Neural cell (in vitro differentiated cells): ENCODE results near the gene SCRN2. TPM values are rescaled to one million over a fixed set of nuclear protein-coding genes. Genes with fewer than 3 reads are reported as not detected.

Experiments used
- H2AFZ ChIP-seq: fragments of 200-600, 300-800 bp; sonication (generic), shearing (Covaris generic); 2 replicates; pipeline ENCODE4 v1.6.0; 2014; ENCODE audit warnings: low read depth, mild to moderate bottlenecking, antibody characterized with exemption, low read length, moderate library complexity
- H3F3A ChIP-seq: fragments of 200-600 bp; shearing (Covaris generic); 2 replicates; pipeline ENCODE4 v1.6.1; 2016; ENCODE audit warnings: mild to moderate bottlenecking, moderate library complexity, mixed read lengths, antibody characterized with exemption, low read length; ENCODE audit not compliant: insufficient read depth, poor library complexity, severe bottlenecking
- H3K27ac ChIP-seq: fragments of 200-600, 300-800 bp; sonication (generic), shearing (Covaris generic); 2 replicates; pipeline ENCODE4 v1.5.1; 2014; ENCODE audit warnings: mild to moderate bottlenecking, low read length, moderate library complexity
- H3K27me3 ChIP-seq: fragments of 300-800, 200-600 bp; sonication (generic), shearing (Covaris generic); 2 replicates; pipeline ENCODE4 v1.6.0; 2014; ENCODE audit warnings: mild to moderate bottlenecking, low read depth, low read length, moderate library complexity; ENCODE audit not compliant: insufficient read depth
- H3K36me3 ChIP-seq: fragments of 300-800, 200-600 bp; sonication (generic), shearing (Covaris generic); 2 replicates; pipeline ENCODE4 v1.5.1; 2014; ENCODE audit warnings: mild to moderate bottlenecking, antibody characterized with exemption, low read length, moderate library complexity; ENCODE audit not compliant: insufficient read depth
- H3K4me2 ChIP-seq: fragments of 300-800, 200-600 bp; sonication (generic), shearing (Covaris generic); 2 replicates; pipeline ENCODE4 v1.6.0; 2014; ENCODE audit warnings: mild to moderate bottlenecking, low read length
- H3K4me3 ChIP-seq: fragments of 300-800, 200-600 bp; sonication (generic), shearing (Covaris generic); 2 replicates; pipeline ENCODE4 v1.5.1; 2014; ENCODE audit warnings: mild to moderate bottlenecking, low read length, moderate library complexity
- H3K79me2 ChIP-seq: fragments of 200-600 bp; shearing (Covaris generic); replicated peaks from 2 replicates; pipeline ENCODE4 v1.6.0; 2014; ENCODE audit warnings: mild to moderate bottlenecking, low read length, moderate library complexity; ENCODE audit not compliant: insufficient read depth
- H3K9ac ChIP-seq: fragments of 300-800, 200-600 bp; sonication (generic), shearing (Covaris generic); 2 replicates; pipeline ENCODE4 v1.6.1; 2016; ENCODE audit warnings: mild to moderate bottlenecking, low read length, mixed read lengths
- H3K9me2 ChIP-seq: fragments of 200-600 bp; shearing (Covaris generic); 2 replicates; pipeline ENCODE4 v1.6.1; 2016; ENCODE audit warnings: mild to moderate bottlenecking, low read length, mixed read lengths; ENCODE audit not compliant: insufficient read depth
- H3K9me3 ChIP-seq: fragments of 200-600, 300-800 bp; sonication (generic), shearing (Covaris generic); 2 replicates; pipeline ENCODE4 v1.6.1; 2016; ENCODE audit warnings: mild to moderate bottlenecking, mixed run types, low read length, moderate library complexity, mixed read lengths
- H4K20me1 ChIP-seq: fragments of 200-600 bp; shearing (Covaris generic); 2 replicates; pipeline ENCODE4 v1.6.1; 2016; ENCODE audit warnings: mild to moderate bottlenecking, mixed run types; ENCODE audit not compliant: insufficient read depth
- EP300 ChIP-seq: fragments of 450-650 bp; conservative IDR thresholded peaks from 2 replicates; pipeline ENCODE4 v1.6.1; 2014; ENCODE audit warnings: antibody characterized with exemption, mild to moderate bottlenecking, moderate library complexity; ENCODE audit not compliant: poor library complexity, severe bottlenecking
- EZH2 ChIP-seq: fragments of 200-600, 300-800 bp; shearing (Covaris generic), sonication (generic); IDR thresholded peaks from 2 replicates; pipeline ENCODE4 v1.6.1; 2014; ENCODE audit warnings: antibody characterized with exemption, low read length, borderline replicate concordance, mild to moderate bottlenecking; ENCODE audit not compliant: insufficient read depth, poor library complexity, severe bottlenecking
- MXI1 ChIP-seq: fragments of 450-650 bp; conservative IDR thresholded peaks from 2 replicates; pipeline ENCODE4 v1.6.1; 2014; ENCODE audit warnings: antibody characterized with exemption, mild to moderate bottlenecking; ENCODE audit not compliant: poor library complexity, severe bottlenecking
- POLR2AphosphoS5 ChIP-seq: IDR thresholded peaks from 2 replicates; pipeline ENCODE4 v1.6.1; 2012
- RAD21 ChIP-seq: fragments of 450-650 bp; conservative IDR thresholded peaks from 2 replicates; pipeline ENCODE4 v1.6.1; 2014; ENCODE audit warnings: antibody characterized with exemption, mild to moderate bottlenecking, moderate library complexity
- SMC3 ChIP-seq: fragments of 450-650 bp; conservative IDR thresholded peaks from 2 replicates; pipeline ENCODE4 v1.6.1; 2014; ENCODE audit warnings: antibody characterized with exemption, mild to moderate bottlenecking, moderate library complexity; ENCODE audit not compliant: poor library complexity
- TAF1 ChIP-seq: IDR thresholded peaks from 2 replicates; pipeline ENCODE4 v1.6.1; 2012; ENCODE audit warnings: low read depth
- polyA plus RNA-seq: library from polyadenylated mRNA; depleted of rRNA; stranded (reverse); fragments of >200 nt; gene quantifications from 2 replicates; pipeline ENCODE4 v1.2.3, GENCODE V29; 2014
- TF ChIP-seq, protein P1 (sequence below): fragments of 450-650 bp; IDR thresholded peaks from 2 replicates; pipeline ENCODE4 v1.5.1; 2014; ENCODE audit warnings: antibody characterized with exemption, mild to moderate bottlenecking, moderate library complexity; ENCODE audit not compliant: poor library complexity, severe bottlenecking
- TF ChIP-seq, protein P2 (sequence below): IDR thresholded peaks from 2 replicates; pipeline ENCODE4 v1.6.1; 2012; ENCODE audit warnings: borderline replicate concordance

SCRN2 gene
- polyA plus RNA-seq, 1 donor from 2014 or later = 94.0 TPM

- H3K36me3 ChIP-seq = no peaks in the 10 kb centered on the region
- no peak overlapping the region for H2AFZ ChIP-seq
- no peaks in the 10 kb centered on the region for H3K9me2 ChIP-seq
- H3K9me3 ChIP-seq = no peaks in the 10 kb centered on the region
- TF ChIP-seq, protein P1, sequence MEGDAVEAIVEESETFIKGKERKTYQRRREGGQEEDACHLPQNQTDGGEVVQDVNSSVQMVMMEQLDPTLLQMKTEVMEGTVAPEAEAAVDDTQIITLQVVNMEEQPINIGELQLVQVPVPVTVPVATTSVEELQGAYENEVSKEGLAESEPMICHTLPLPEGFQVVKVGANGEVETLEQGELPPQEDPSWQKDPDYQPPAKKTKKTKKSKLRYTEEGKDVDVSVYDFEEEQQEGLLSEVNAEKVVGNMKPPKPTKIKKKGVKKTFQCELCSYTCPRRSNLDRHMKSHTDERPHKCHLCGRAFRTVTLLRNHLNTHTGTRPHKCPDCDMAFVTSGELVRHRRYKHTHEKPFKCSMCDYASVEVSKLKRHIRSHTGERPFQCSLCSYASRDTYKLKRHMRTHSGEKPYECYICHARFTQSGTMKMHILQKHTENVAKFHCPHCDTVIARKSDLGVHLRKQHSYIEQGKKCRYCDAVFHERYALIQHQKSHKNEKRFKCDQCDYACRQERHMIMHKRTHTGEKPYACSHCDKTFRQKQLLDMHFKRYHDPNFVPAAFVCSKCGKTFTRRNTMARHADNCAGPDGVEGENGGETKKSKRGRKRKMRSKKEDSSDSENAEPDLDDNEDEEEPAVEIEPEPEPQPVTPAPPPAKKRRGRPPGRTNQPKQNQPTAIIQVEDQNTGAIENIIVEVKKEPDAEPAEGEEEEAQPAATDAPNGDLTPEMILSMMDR = no peak
- TF ChIP-seq EP300 (no peak), EZH2 (no peak), RAD21 (no peak), TAF1 (no peak), MXI1 (no peak), POLR2AphosphoS5 (no peak), SMC3 (no peak)
- TF ChIP-seq, protein P2, sequence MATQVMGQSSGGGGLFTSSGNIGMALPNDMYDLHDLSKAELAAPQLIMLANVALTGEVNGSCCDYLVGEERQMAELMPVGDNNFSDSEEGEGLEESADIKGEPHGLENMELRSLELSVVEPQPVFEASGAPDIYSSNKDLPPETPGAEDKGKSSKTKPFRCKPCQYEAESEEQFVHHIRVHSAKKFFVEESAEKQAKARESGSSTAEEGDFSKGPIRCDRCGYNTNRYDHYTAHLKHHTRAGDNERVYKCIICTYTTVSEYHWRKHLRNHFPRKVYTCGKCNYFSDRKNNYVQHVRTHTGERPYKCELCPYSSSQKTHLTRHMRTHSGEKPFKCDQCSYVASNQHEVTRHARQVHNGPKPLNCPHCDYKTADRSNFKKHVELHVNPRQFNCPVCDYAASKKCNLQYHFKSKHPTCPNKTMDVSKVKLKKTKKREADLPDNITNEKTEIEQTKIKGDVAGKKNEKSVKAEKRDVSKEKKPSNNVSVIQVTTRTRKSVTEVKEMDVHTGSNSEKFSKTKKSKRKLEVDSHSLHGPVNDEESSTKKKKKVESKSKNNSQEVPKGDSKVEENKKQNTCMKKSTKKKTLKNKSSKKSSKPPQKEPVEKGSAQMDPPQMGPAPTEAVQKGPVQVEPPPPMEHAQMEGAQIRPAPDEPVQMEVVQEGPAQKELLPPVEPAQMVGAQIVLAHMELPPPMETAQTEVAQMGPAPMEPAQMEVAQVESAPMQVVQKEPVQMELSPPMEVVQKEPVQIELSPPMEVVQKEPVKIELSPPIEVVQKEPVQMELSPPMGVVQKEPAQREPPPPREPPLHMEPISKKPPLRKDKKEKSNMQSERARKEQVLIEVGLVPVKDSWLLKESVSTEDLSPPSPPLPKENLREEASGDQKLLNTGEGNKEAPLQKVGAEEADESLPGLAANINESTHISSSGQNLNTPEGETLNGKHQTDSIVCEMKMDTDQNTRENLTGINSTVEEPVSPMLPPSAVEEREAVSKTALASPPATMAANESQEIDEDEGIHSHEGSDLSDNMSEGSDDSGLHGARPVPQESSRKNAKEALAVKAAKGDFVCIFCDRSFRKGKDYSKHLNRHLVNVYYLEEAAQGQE = no peak
- no peaks in the 10 kb centered on the region for H3K79me2 ChIP-seq
- no peak overlapping the region for H3K27ac ChIP-seq
- no peak overlapping the region for H3K9ac ChIP-seq
- no peaks in the 10 kb centered on the region for H3F3A ChIP-seq
- H3K27me3 ChIP-seq = no peaks in the 10 kb centered on the region
- no peak overlapping the region for H3K4me2 ChIP-seq
- H3K4me3 ChIP-seq = no peak overlapping the region
- no peaks in the 10 kb centered on the region for H4K20me1 ChIP-seq
Observed at GRCh38 chr17:47883589-47884426, 42.7 kb upstream of the SCRN2 start.

DNA sequence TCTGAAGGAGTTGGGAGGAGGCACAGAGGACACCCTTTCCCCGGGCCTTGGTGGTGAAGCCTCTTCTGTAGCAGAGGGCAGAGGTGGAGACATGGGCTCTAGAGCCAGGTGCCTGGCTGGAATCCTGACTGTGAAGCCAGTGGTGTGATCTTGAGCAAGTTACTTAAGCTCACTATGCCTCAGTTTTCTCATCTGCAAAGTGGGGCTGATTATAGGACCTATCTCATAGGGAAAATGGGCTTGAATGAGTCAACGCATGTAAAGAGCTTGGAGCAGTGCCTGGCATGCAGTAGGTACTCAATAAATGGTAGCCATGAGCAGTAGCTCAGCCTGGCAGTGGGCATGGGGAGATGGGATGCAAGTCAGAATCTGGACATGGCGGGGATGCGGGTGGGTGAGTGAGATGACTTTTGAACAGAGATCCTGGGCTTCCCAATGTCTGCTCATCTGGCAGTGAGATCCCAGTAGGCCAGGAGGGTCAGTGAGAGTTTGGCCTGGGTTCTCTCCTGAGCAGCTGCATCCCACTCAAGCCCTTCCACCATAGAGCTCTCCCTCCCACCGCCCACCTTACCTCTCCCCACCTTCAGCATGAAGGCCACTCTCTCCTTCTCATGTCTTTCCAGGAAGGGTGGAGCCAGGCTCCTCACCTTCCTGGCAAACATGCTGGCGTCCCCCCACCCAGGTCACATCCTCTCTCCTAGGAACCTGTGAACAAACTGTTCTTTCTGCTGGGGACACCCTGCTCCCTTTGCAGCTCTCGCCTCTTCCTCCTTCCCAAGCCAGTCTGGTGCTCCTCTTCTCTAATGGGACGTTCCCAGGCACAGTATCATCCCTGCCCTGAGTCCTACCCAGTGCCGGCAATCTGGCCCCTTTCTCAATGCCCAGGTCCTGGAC lies 41.9 kb upstream of the SCRN2 start:
- Histone ChIP-seq H3K4me3 (no peak overlapping the region), H2AFZ (no peak overlapping the region), H3F3A (no peaks in the 10 kb centered on the region), H3K9me2 (no peaks in the 10 kb centered on the region), H3K9ac (no peak overlapping the region), H4K20me1 (no peaks in the 10 kb centered on the region), H3K27ac (no peak overlapping the region), H3K27me3 (no peaks in the 10 kb centered on the region), H3K36me3 (no peaks in the 10 kb centered on the region), H3K79me2 (no peaks in the 10 kb centered on the region), H3K9me3 (no peaks in the 10 kb centered on the region), H3K4me2 (no peak overlapping the region)
- TF ChIP-seq, protein P2 = no peak
- no peak for TF ChIP-seq EZH2
- no peak for TF ChIP-seq SMC3
- TF ChIP-seq, protein P1 = no peak
- no peak for TF ChIP-seq EP300
- TF ChIP-seq TAF1 = no peak
- no peak for TF ChIP-seq MXI1
- no peak for TF ChIP-seq RAD21
- TF ChIP-seq POLR2AphosphoS5 = no peak
